Upper lobe of left lung (tissue), 6 donors: ENCODE measurements around the gene TSNAX. TPM values are rescaled to one million over a fixed set of nuclear protein-coding genes. Genes with fewer than 3 reads are reported as not detected.

Experiments used
- ATAC-seq, 2 donors: fragments of 200-7000 bp; cut with Tn5 transposase; one replicate each; pipeline ENCODE4 v1.9.1; 2022; ENCODE audit warnings: mild to moderate bottlenecking in 2 of 2, moderate library complexity in 2 of 2; ENCODE audit not compliant: low FRiP score in 2 of 2
- DNase-seq, 2 donors: peaks; one replicate each; pipeline ENCODE4 v3.0.0-alpha.2; 2019 to 2020
- H3K27ac ChIP-seq, 4 donors: fragments of 200-600 bp; sonication (generic); one replicate each; pipeline ENCODE4 v1.5.1; 2016 to 2019
- H3K27me3 ChIP-seq, 4 donors: fragments of 200-600 bp; sonication (generic); one replicate each; pipeline ENCODE4 v1.5.1; 2017 to 2019
- H3K36me3 ChIP-seq, 4 donors: fragments of 200-600 bp; sonication (generic); one replicate each; pipeline ENCODE4 v1.5.1; 2016 to 2019
- H3K4me1 ChIP-seq, 4 donors: fragments of 200-600 bp; sonication (generic); one replicate each; pipeline ENCODE4 v1.5.1; 2018 to 2019
- H3K4me3 ChIP-seq, 4 donors: fragments of 200-600 bp; sonication (generic); one replicate each; pipeline ENCODE4 v1.5.1; 2017 to 2019; ENCODE audit warnings: mild to moderate bottlenecking in 2 of 4, moderate library complexity in 1 of 4
- H3K9me3 ChIP-seq, 4 donors: fragments of 200-600 bp; sonication (generic); one replicate each; pipeline ENCODE4 v1.5.1; 2018 to 2019
- CTCF ChIP-seq, 6 experiments: fragments of 450-650 bp in 4 of 6; fragments of 200-600 bp in 2 of 6; sonication (generic) in 2 of 6; IDR thresholded peaks; one replicate each; pipeline ENCODE4 v1.5.1; 2016 to 2019; ENCODE audit warnings: antibody characterized with exemption in 6 of 6
- EP300 ChIP-seq, 4 donors: sonication (generic); formaldehyde crosslinking; IDR thresholded peaks; one replicate each; pipeline ENCODE4 v1.5.1; 2017; ENCODE audit warnings: antibody characterized with exemption in 4 of 4, control low read depth in 2 of 4
- POLR2A ChIP-seq, 4 donors: fragments of 450-650 bp; IDR thresholded peaks; one replicate each; pipeline ENCODE4 v1.5.1; 2016 to 2017; ENCODE audit warnings: antibody characterized with exemption in 4 of 4, mild to moderate bottlenecking in 2 of 4
- POLR2AphosphoS5 ChIP-seq, 2 donors: sonication (generic); formaldehyde crosslinking; IDR thresholded peaks; one replicate each; pipeline ENCODE4 v1.5.1; 2017; ENCODE audit warnings: antibody characterized with exemption in 2 of 2
- WGBS, 2 donors: methylation state at CpG; one replicate each; pipeline ENCODE4 v1.1.5; 2017 to 2018; 5-methylcytosine and 5-hydroxymethylcytosine counted together
- total RNA-seq, 6 donors: library from RNA; depleted of rRNA in 4 of 6; stranded (reverse); fragments of >200 nt in 4 of 6; gene quantifications; one replicate each; pipeline versions ENCODE4 v1.1.0 to v1.2.1, GENCODE V29; 2016 to 2021
- donor health status: DM: no; HTN: no; CAD: no; lungs with moderate emphysema.
- donor health status: DM: no; HTN: yes; CAD: no; lungs with severe emphysema.

Gene TSNAX
- total RNA-seq, 6 donors from 2014 or later, result 6.3 to 39.7 (median 24.6) TPM

- Histone ChIP-seq H3K4me1 (no peaks in the 10 kb centered on the region), H3K36me3 (no peaks in the 10 kb centered on the region), H3K4me3 (no peak overlapping the region), H3K27me3 (no peaks in the 10 kb centered on the region), H3K9me3 (no peaks in the 10 kb centered on the region), H3K27ac (no peak overlapping the region)
- ATAC-seq (no peak), DNase-seq (no peak)
- 69% methylated on average over 3 of the region's 3 CpGs for WGBS, 2 donors
- TF ChIP-seq POLR2A (IDR thresholded peaks at IDR 0.05) (no peak), POLR2AphosphoS5 (IDR thresholded peaks at IDR 0.05) (no peak), EP300 (IDR thresholded peaks at IDR 0.05) (no peak), CTCF (IDR thresholded peaks at IDR 0.05) (no peak)
These were observed 11.4 kb upstream of the TSNAX start for GRCh38 chr1:231517076-231517475.

GRCh38 chr1:231518485-231519034, 9.9 kb upstream of the TSNAX start:
- no peaks in the 10 kb centered on the region for H3K27me3 ChIP-seq
- DNase-seq, result no peak
- WGBS, 2 donors, result 81 to 84% methylated on average over 5 of the region's 5 CpGs

GRCh38 chr1:231519166-231519565, 9.3 kb upstream of the TSNAX start:
- Histone ChIP-seq H3K9me3 (no peaks in the 10 kb centered on the region), H3K27me3 (no peaks in the 10 kb centered on the region), H3K36me3 (no peaks in the 10 kb centered on the region), H3K4me3 (no peak overlapping the region), H3K4me1 (no peaks in the 10 kb centered on the region), H3K27ac (no peak overlapping the region)
- no peak for TF ChIP-seq POLR2A (IDR thresholded peaks at IDR 0.05)
- TF ChIP-seq POLR2AphosphoS5 (IDR thresholded peaks at IDR 0.05), result no peak
- TF ChIP-seq EP300 (IDR thresholded peaks at IDR 0.05), result no peak
- TF ChIP-seq CTCF (IDR thresholded peaks at IDR 0.05), result no peak
- WGBS, 2 donors, result 78% methylated on average over 2 of the region's 2 CpGs
- DNase-seq (no peak), ATAC-seq (no peak)

More at GRCh38 chr1:231518485-231519034, 9.9 kb upstream of the TSNAX start:
- H3K36me3 ChIP-seq, result no peaks in the 10 kb centered on the region
- H3K9me3 ChIP-seq, result no peaks in the 10 kb centered on the region
- no peak overlapping the region for H3K27ac ChIP-seq
- ATAC-seq, result no peak
- H3K4me3 ChIP-seq, result no peak overlapping the region
- TF ChIP-seq POLR2AphosphoS5 (IDR thresholded peaks at IDR 0.05) (no peak), POLR2A (IDR thresholded peaks at IDR 0.05) (no peak), CTCF (IDR thresholded peaks at IDR 0.05) (no peak), EP300 (IDR thresholded peaks at IDR 0.05) (no peak)
- H3K4me1 ChIP-seq, result no peaks in the 10 kb centered on the region

DNA sequence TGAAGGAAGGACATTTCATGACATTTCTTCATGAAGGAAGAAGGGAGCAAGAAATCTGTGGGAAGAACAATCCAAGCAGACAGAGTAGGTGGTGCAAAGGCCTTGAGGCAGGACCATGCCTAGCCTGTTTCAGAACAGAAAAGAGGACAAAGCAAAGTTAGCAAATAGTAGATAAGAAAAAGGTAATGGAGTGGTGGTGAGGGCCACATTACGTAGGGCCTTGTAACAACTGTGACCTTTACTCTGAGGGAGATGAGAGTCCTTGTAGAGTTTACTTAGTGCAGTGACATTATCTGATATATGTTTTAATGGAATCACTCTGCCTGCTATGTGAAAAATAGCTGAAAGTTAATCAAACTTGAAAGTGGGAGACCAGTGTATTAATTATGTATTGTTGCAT, 6.4 kb upstream of the TSNAX start:
- no peaks in the 10 kb centered on the region for H3K36me3 ChIP-seq
- DNase-seq, result no peak

More for the DNA sequence above, 6.4 kb upstream of the TSNAX start:
- Histone ChIP-seq H3K27me3 (no peaks in the 10 kb centered on the region), H3K4me1 (no peaks in the 10 kb centered on the region), H3K27ac (no peak overlapping the region), H3K4me3 (no peak overlapping the region), H3K9me3 (no peaks in the 10 kb centered on the region)
- no peak for TF ChIP-seq POLR2AphosphoS5 (IDR thresholded peaks at IDR 0.05)
- no peak for TF ChIP-seq EP300 (IDR thresholded peaks at IDR 0.05)
- TF ChIP-seq CTCF (IDR thresholded peaks at IDR 0.05), result no peak
- TF ChIP-seq POLR2A (IDR thresholded peaks at IDR 0.05), result no peak
- WGBS, 2 donors, result 88 to 100% methylated on average over 1 of the region's 1 CpG
- no peak for ATAC-seq
